ENCODE measurements around the gene KRTAP10-6.
A peak's percentile ranks its signal among the peaks of the same experiment; 100 is the strongest.
"Not testable (repeated sequence)": the region's sequence is repeated elsewhere in the genome, so short reads cannot be mapped to it uniquely, and the experiment has no call there.

Gene KRTAP10-6

GRCh38 chr21:44555200-44555875 lies 37.0 kb downstream of the KRTAP10-6 start:
- DNase-seq = no peak

GRCh38 chr21:44552681-44553080 lies 39.6 kb downstream of the KRTAP10-6 start:
- no peak for DNase-seq

GRCh38 chr21:44552136-44552535 lies 40.2 kb downstream of the KRTAP10-6 start:
- DNase-seq = no peak

DNA sequence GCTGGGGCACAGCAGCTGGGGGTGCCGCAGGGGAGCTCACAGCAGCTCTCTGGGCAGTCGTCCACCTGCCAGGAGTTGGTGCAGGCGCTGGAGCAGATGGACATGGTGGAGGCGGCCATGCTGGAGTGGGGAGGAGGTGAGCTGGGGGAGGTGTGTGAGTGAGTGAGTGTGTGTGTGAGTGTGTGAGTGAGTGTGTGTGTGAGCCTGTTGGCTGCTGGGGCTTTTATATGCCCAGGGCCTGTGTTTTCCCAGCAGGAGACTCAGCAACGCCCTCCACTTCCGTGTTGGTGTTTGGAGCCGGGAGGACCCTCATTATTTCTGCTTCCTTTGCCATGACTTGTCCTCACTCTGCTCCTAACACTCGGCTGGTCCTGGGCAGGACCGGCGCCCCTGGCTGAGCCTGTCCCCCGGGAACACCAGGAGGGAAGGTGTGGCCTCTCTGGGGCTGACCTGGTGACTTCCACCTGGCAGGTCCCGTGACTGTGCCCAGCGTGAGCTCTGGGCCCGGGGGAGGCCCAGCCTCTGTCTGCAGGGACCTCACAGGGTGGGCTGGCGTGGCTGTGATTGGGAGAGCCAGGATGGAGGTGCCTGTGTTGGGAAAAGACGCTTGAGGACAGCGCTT lies 40.9 kb downstream of the KRTAP10-6 start, which contains the start of gene KRTAP10-2:
Gene KRTAP10-2, minus strand, starts transcription at position 166 of the 622 bp plus-strand sequence. Its CDS starts 47 bp downstream, at position 119.
- no peak for DNase-seq

DNA sequence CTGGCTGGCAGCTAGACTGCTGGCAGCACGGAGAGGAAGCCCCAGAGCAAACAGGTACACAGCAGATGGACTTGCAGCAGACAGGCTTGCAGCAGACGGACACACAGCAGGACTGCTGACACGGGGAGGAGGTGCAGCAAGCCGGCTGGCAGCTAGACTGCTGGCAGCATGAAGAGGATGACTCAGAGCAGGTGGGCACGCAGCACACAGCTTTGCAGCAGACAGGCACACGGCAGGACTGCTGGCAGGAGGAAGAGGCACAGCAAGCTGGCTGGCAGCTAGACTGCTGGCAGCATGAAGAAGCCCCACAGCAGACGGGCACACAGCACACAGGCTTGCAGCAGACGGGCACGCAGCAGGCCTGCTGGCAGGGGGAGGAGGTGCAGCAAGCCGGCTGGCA lies 41.5 kb downstream of the KRTAP10-6 start:
- no peak for DNase-seq

DNA sequence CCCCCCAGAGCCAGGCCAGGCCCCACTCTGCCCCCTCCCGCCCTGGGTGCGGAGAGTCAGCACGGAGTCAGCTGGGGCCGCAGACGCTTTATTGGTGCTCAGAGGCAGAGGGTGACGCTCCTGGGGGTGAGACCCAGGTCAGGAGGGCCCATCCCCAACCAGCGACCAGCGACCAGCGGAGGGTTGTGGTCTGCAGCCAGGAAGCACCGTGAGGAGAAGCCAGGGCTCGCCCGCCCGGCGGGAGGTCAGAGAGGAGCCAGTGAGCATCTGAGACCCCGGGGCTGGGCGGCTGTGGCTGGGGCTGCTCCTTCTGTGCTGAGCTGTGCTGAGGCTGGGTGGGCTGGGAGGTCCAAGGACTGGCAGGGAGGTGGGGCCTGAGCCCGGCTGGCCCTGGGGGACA lies 42.0 kb downstream of the KRTAP10-6 start:
- DNase-seq = not testable (repeated sequence)

DNA sequence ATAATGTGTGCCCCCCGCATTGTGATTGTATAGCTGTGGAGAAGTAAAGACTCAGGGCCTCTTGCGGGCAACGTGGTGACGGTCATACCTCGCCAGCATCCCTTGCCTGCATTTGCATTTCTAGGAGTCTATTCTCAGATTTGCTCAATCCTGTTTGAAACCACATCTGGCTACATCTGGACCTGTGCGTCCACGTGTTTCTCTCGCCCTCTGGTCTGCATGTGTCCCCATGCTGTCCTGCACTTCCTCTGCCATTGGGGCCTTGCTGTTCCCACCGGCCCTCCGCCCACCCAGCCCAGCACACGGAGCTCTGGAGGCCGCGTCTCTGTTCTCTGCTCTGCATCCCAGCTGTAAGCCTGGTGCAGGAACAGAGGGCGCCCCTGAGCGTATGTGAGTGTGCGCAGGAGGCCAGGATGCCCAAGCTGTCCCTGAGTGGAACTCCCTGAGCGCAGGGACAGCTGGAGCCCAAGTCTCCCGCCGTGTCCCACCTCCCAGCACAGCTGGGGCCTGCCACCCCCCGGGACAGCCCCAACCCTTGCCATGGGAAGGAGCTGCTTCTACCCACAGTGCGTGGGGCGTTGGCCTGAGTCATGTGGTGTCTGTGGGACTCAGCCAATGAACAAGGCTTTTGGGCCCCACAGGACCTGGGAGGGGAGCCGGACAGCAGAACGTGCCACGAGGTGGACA lies 42.6 kb downstream of the KRTAP10-6 start:
- no peak for DNase-seq

DNA sequence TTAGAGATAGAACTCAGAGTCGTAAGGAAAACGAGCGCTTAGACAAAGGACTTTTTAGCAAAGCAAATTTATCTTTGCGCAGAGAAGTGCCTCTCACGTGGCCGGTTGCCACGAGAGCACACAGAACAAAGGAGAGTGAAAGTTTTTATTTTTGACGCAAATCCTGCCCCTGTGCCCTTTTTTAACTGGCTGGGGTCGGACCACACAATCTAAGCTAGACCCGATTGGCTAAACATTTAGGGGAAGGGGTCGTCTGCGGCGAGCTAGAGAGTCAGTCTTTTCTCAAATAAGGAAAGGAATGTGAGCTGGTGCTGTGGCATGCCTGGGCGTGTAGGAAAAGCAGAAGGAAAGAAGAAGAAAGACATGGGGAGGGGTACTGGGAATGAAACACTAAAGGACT lies 43.4 kb downstream of the KRTAP10-6 start:
- DNase-seq = no peak

DNA sequence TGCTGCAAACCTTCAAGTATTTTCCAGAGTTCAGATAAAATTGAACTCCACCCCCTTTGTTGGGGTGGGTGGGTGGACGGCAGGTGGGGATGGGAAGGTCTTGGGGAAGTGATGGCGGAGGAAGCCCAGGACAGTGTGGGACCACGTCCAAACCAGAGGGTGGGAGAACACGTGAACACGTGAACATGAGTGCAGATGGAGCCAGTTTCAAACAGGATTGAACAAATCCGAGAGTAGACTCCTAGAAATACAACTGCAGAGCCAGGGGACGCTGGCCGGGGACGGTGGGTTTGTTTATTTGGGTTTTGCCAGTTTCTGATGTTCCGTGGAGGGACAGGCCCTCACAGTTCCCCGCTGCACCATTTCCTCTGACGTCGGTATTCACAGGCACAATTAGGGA lies 43.9 kb downstream of the KRTAP10-6 start:
- no peak for DNase-seq

GRCh38 chr21:44547656-44548331 lies 44.5 kb downstream of the KRTAP10-6 start:
- peak; percentile 25 for DNase-seq

GRCh38 chr21:44544566-44544965 lies 47.7 kb downstream of the KRTAP10-6 start:
- no peak for DNase-seq

DNA sequence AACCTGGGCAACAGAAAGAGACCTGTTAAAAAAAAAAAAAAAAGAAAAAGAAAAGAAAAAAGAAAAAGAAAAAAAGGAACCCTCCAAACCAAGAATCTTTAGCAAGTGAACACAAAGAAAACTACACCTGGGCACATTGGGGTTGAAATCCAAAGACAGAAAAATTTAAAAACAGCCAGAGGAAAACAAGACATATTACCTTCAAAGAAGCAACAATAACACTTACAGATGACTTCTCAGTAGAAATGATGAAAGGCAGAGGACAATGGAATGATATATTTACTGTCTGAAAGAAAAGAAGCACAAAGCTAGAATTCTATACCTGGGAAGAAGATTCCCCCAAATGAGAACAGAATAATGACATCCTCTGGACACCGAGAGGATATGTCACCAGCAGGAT lies 49.6 kb downstream of the KRTAP10-6 start:
- DNase-seq = no peak
